Measurements from ENCODE around the gene SLITRK3.

GRCh38 chr3:165202995-165203394 lies 6.8 kb upstream of the SLITRK3 start:
- no peak for TF ChIP-seq TAF1 (IDR thresholded peaks at IDR 0.05; ENCODE audit: borderline replicate concordance, insufficient read depth, low read length)
- TF ChIP-seq, protein P1, sequence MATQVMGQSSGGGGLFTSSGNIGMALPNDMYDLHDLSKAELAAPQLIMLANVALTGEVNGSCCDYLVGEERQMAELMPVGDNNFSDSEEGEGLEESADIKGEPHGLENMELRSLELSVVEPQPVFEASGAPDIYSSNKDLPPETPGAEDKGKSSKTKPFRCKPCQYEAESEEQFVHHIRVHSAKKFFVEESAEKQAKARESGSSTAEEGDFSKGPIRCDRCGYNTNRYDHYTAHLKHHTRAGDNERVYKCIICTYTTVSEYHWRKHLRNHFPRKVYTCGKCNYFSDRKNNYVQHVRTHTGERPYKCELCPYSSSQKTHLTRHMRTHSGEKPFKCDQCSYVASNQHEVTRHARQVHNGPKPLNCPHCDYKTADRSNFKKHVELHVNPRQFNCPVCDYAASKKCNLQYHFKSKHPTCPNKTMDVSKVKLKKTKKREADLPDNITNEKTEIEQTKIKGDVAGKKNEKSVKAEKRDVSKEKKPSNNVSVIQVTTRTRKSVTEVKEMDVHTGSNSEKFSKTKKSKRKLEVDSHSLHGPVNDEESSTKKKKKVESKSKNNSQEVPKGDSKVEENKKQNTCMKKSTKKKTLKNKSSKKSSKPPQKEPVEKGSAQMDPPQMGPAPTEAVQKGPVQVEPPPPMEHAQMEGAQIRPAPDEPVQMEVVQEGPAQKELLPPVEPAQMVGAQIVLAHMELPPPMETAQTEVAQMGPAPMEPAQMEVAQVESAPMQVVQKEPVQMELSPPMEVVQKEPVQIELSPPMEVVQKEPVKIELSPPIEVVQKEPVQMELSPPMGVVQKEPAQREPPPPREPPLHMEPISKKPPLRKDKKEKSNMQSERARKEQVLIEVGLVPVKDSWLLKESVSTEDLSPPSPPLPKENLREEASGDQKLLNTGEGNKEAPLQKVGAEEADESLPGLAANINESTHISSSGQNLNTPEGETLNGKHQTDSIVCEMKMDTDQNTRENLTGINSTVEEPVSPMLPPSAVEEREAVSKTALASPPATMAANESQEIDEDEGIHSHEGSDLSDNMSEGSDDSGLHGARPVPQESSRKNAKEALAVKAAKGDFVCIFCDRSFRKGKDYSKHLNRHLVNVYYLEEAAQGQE (IDR thresholded peaks at IDR 0.05; ENCODE audit: insufficient read depth in 1 of 2, low read depth in 2 of 2, low read length in 2 of 2) = no peak
- no peak for TF ChIP-seq POLR2AphosphoS5 (IDR thresholded peaks at IDR 0.05; ENCODE audit: low read depth, low read length)
- TF ChIP-seq FOXP2 (optimal IDR thresholded peaks at IDR 0.05; ENCODE audit: borderline replicate concordance, extremely low read depth, extremely low read length, insufficient read depth) = no peak
- no peak for TF ChIP-seq SIN3A (IDR thresholded peaks at IDR 0.05; ENCODE audit: borderline replicate concordance, insufficient read depth, low read length)

Measured in PFSK-1 (cell line).